ENCODE data around the gene ARHGAP8.

DNA sequence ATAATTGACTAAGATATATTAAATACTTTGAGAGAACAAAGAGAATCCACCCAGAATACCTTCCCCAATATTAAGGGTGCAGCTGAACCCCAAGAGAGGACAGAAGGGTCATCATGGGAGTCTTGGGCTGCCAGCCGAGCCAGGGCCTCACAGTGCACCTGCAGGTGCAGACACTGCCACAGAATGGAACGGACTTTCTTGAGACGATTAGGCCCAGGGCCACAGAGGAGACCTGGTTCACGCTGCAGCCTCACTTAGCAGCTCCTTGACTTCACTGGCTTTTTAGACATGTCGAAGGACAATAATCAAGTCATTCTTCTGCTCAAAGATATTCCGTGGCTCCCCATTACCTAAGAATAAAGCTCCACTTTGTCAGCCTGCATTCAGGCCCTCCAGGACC, 156.9 kb downstream of the ARHGAP8 start:
- no peak for TF ChIP-seq CTCF (IDR thresholded peaks at IDR 0.05)
- no peak for TF ChIP-seq POLR2AphosphoS5 (IDR thresholded peaks at IDR 0.05)

Data from prostate gland (tissue), 2 donors.